Lower lobe of right lung (tissue), 2 donors: ENCODE results near the gene KMT2A. TPM values are rescaled to one million over a fixed set of nuclear protein-coding genes. Genes with fewer than 3 reads are reported as not detected.
"Not testable (repeated sequence)": the region's sequence is repeated elsewhere in the genome, so short reads cannot be mapped to it uniquely, and the experiment has no call there.

Experiments
- ATAC-seq, 2 donors: fragments of 200-7000 bp; cut with Tn5 transposase; one replicate each; pipeline ENCODE4 v1.9.1; 2020 to 2022; ENCODE audit warnings: mild to moderate bottlenecking in 2 of 2, moderate library complexity in 2 of 2
- DNase-seq: peaks from one replicate; pipeline ENCODE4 v3.0.0-alpha.2; 2020
- H3K27ac ChIP-seq: fragments of 200-600 bp; one replicate; pipeline ENCODE4 v1.8.0; 2022
- H3K27me3 ChIP-seq: fragments of 200-600 bp; one replicate; pipeline ENCODE4 v1.8.0; 2022; ENCODE audit warnings: low read depth
- H3K36me3 ChIP-seq: fragments of 200-600 bp; one replicate; pipeline ENCODE4 v1.8.0; 2022; ENCODE audit warnings: mild to moderate bottlenecking
- H3K4me1 ChIP-seq: fragments of 200-600 bp; one replicate; pipeline ENCODE4 v1.8.0; 2022
- H3K4me3 ChIP-seq: fragments of 200-600 bp; one replicate; pipeline ENCODE4 v1.8.0; 2022; ENCODE audit warnings: mild to moderate bottlenecking
- H3K9me3 ChIP-seq: fragments of 200-600 bp; one replicate; pipeline ENCODE4 v1.8.0; 2022
- intact Hi-C: fragments of 100-400 bp; cut with DNase I; formaldehyde crosslinking; loops from one replicate; pipeline ENCODE4 v1.11.0; 2022
- total RNA-seq: library from RNA; stranded (reverse); fragmentation: NEBNext Ultra II Directional; extraction: Animal tissue kit (Norgen Biotek cat#: 25700); gene quantifications from one replicate; pipeline ENCODE4 v1.2.1, GENCODE V29; 2021
- TF ChIP-seq, protein P1 (sequence below): fragments of 200-600 bp; IDR thresholded peaks from one replicate; pipeline ENCODE4 v1.8.0; 2022; ENCODE audit warnings: antibody characterized with exemption, mild to moderate bottlenecking
- donor health status: DM: no; HTN: yes; CAD: no; lungs with severe emphysema.

KMT2A gene
- total RNA-seq, 1 donor from 2014 or later = 66.3 TPM

DNA sequence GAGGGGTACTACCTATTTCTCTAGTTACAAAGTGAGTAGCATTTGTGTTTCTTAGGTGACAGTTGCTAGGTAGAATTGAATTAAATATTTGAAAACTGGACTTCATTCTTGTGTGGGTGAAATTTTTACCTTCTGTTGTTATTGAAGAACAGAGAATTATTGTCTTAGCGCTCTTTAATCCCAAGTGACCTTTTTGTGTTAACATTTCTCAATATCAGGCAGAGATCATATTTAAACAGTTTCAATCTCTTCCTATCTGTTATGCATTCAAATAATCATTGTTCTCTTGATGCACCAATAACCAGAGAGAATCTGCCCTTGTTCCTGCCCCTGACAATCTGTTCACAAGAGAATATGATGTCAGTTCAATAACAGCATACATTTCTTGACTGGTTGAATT is 14.2 kb downstream of the KMT2A start:
- Histone ChIP-seq H3K36me3 (no peaks in the 10 kb centered on the region), H3K4me1 (peaks cover 12% of the 10 kb centered on the region), H3K4me3 (no peak overlapping the region), H3K27ac (no peak overlapping the region), H3K9me3 (no peaks in the 10 kb centered on the region), H3K27me3 (no peaks in the 10 kb centered on the region)
- ATAC-seq = no peak
- TF ChIP-seq, protein P1, sequence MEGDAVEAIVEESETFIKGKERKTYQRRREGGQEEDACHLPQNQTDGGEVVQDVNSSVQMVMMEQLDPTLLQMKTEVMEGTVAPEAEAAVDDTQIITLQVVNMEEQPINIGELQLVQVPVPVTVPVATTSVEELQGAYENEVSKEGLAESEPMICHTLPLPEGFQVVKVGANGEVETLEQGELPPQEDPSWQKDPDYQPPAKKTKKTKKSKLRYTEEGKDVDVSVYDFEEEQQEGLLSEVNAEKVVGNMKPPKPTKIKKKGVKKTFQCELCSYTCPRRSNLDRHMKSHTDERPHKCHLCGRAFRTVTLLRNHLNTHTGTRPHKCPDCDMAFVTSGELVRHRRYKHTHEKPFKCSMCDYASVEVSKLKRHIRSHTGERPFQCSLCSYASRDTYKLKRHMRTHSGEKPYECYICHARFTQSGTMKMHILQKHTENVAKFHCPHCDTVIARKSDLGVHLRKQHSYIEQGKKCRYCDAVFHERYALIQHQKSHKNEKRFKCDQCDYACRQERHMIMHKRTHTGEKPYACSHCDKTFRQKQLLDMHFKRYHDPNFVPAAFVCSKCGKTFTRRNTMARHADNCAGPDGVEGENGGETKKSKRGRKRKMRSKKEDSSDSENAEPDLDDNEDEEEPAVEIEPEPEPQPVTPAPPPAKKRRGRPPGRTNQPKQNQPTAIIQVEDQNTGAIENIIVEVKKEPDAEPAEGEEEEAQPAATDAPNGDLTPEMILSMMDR = no peak
- no peak for DNase-seq
- intact Hi-C loops = no loop called here

DNA sequence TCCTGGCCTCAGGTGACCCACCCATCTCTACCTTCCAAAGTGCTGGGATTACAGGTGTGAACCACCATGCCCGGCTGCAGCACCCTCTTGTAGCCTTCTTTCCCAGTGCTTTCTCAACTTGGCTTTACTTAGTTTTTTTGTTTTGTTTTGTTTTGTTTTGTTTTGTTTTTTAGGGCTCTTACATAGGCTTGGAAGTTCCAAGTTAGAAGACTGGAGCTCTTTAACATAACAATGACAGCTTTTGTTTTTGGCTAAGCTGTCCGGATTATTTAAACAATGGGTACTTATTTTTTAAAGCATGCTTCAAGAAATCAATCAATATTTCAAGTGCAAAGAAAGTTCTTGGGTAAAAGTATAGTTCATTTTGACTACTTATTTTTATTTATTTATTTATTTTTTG is 25.9 kb downstream of the KMT2A start:
- TF ChIP-seq, protein P1 = no peak
- H3K27ac ChIP-seq = no peak overlapping the region

DNA sequence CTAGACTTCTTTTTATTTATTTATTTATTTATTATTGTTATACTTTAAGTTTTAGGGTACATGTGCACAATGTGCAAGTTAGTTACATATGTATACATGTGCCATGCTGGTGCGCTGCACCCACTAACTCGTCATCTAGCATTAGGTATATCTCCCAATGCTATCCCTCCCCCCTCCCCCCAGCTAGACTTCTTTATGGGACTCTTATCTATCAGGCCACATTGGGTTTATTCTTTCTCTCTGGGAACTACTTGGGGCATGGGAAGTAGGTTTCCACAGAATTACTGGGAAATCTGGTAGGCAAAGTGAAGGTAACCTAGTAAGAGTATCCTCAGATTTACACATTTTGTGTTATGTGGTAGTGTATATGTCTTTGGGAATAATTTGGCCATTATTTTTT is 32.7 kb downstream of the KMT2A start:
- H3K36me3 ChIP-seq = peaks cover 29% of the 10 kb centered on the region
- H3K4me1 ChIP-seq, intact Hi-C loops: not testable (repeated sequence)

More for the DNA sequence above, 25.9 kb downstream of the KMT2A start:
- DNase-seq (no peak), ATAC-seq (no peak)
- H3K9me3 ChIP-seq = no peaks in the 10 kb centered on the region
- no peaks in the 10 kb centered on the region for H3K36me3 ChIP-seq
- intact Hi-C loops = no loop called here
- H3K4me3 ChIP-seq = no peak overlapping the region
- no peaks in the 10 kb centered on the region for H3K27me3 ChIP-seq
- H3K4me1 ChIP-seq = no peaks in the 10 kb centered on the region

GRCh38 chr11:118471030-118471429 is 34.7 kb downstream of the KMT2A start:
- intact Hi-C loops = no loop called here

More for the DNA sequence above, 32.7 kb downstream of the KMT2A start:
- not testable (repeated sequence) for ATAC-seq, H3K4me3 ChIP-seq, H3K9me3 ChIP-seq, H3K27me3 ChIP-seq, H3K27ac ChIP-seq, DNase-seq

DNA sequence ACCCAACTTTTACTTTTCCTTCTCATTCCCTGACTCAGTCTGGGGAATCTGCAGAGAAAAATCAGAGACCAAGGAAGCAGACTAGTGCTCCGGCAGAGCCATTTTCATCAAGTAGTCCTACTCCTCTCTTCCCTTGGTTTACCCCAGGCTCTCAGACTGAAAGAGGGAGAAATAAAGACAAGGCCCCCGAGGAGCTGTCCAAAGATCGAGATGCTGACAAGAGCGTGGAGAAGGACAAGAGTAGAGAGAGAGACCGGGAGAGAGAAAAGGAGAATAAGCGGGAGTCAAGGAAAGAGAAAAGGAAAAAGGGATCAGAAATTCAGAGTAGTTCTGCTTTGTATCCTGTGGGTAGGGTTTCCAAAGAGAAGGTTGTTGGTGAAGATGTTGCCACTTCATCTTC is 37.2 kb downstream of the KMT2A start:
- Histone ChIP-seq H3K36me3 (peaks cover 71% of the 10 kb centered on the region), H3K9me3 (no peaks in the 10 kb centered on the region)
- no peak for ATAC-seq

More at GRCh38 chr11:118471030-118471429, 34.7 kb downstream of the KMT2A start:
- Histone ChIP-seq H3K4me3 (no peak overlapping the region), H3K9me3 (no peaks in the 10 kb centered on the region), H3K36me3 (peaks cover 46% of the 10 kb centered on the region), H3K4me1 (no peaks in the 10 kb centered on the region), H3K27me3 (no peaks in the 10 kb centered on the region), H3K27ac (no peak overlapping the region)
- TF ChIP-seq, protein P1 = no peak
- no peak for ATAC-seq
- DNase-seq = no peak

DNA sequence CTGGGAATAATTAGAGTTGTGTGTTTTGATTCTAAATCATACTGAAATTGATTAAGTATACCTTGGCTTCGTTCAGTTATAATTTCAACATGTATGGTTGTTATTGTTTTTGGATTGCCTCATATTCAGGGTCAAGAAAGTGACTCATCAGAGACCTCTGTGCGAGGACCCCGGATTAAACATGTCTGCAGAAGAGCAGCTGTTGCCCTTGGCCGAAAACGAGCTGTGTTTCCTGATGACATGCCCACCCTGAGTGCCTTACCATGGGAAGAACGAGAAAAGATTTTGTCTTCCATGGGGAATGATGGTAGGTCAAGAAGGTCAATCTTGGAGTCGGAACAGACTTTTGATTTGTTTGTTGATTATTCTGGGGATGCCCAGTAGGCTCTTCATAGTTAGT is 40.4 kb downstream of the KMT2A start:
- Histone ChIP-seq H3K9me3 (no peaks in the 10 kb centered on the region), H3K27ac (no peak overlapping the region), H3K36me3 (peaks cover 96% of the 10 kb centered on the region), H3K27me3 (no peaks in the 10 kb centered on the region), H3K4me1 (no peaks in the 10 kb centered on the region), H3K4me3 (no peak overlapping the region)
- ATAC-seq (no peak), DNase-seq (no peak)
- intact Hi-C loops = no loop called here
- TF ChIP-seq, protein P1 = no peak

More for the DNA sequence above, 37.2 kb downstream of the KMT2A start:
- no peak overlapping the region for H3K27ac ChIP-seq
- H3K27me3 ChIP-seq = no peaks in the 10 kb centered on the region
- TF ChIP-seq, protein P1 = no peak
- no peak overlapping the region for H3K4me3 ChIP-seq
- H3K4me1 ChIP-seq = no peaks in the 10 kb centered on the region
- DNase-seq = no peak
- intact Hi-C loops = no loop called here

GRCh38 chr11:118481238-118481637 is 44.9 kb downstream of the KMT2A start:
- H3K9me3 ChIP-seq, H3K4me3 ChIP-seq, H3K4me1 ChIP-seq, H3K27ac ChIP-seq, ATAC-seq, intact Hi-C loops, H3K27me3 ChIP-seq, DNase-seq: not testable (repeated sequence)
- H3K36me3 ChIP-seq = peaks cover 100% of the 10 kb centered on the region
